ENCODE results near the gene BAIAP2.

DNA sequence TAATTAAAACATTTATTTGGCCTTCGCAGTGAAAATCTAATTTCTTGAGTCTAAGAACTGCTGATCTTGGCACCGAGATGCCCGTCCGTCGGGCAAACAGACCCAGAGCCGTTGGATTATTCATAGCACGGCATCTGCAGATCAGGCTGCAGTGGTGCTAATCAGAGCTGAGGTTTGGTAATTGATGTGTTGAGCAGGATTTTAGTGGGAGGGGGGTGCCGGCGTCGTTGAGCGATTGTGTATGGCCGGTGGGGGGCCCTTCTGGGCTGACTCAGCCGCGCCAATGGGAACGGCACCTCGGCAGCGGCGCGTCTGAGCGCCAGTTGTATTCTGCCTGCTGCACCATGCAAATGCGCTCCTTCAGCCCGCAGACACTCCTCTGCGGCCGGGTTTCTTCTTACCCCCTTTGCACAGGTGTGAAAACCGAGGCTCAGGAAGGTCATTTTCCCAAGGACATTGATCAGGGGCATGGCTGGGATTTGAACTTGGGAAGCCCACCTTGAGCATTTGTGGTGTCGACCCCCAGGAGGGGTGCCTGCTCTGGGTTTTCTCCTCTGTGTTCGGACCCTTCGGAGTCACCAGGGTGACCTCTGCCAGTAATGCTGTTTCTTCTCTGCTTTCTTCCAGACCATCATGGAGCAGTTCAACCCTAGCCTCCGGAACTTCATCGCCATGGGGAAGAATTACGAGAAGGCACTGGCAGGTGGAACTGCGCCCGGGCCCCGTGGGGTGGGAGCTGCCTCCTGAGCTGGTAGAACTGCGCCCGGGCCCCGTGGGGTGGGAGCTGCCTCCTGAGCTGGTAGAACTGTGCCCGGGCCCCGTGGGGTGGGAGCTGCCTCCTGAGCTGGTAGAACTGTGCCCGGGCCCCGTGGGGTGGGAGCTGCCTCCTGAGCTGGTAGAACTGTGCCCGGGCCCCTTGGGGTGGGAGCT lies 18.4 kb downstream of the BAIAP2 start:
- TF ChIP-seq EZH2 (IDR thresholded peaks at IDR 0.05) (no peak), POLR2AphosphoS5 (IDR thresholded peaks at IDR 0.05; ENCODE audit: borderline replicate concordance, low read depth, low read length) (no peak), FOXP2 (optimal IDR thresholded peaks at IDR 0.05; ENCODE audit: control extremely low read depth, extremely low read length, insufficient read depth) (no peak)
